NCI-H82 treated with DMSO at 0.1 percent for 48 hours (cell line): ENCODE measurements around the gene MAN2A1.
A peak's percentile ranks its signal among the peaks of the same experiment; 100 is the strongest.

Source experiments
- DNase-seq: peaks from one replicate; lab custom pipeline; 2025; ENCODE audit not compliant: unreplicated experiment; lab: John Stamatoyannopoulos, UW

Gene MAN2A1

GRCh38 chr5:109678447-109678846, 11.3 kb upstream of the MAN2A1 start:
- no peak for DNase-seq

- no peak for DNase-seq
Observed at GRCh38 chr5:109681763-109682162, 8.0 kb upstream of the MAN2A1 start.

- DNase-seq, result no peak
Observed at GRCh38 chr5:109682383-109682782, 7.3 kb upstream of the MAN2A1 start.

GRCh38 chr5:109685916-109686315, 3.8 kb upstream of the MAN2A1 start:
- DNase-seq, result peak; percentile 95

GRCh38 chr5:109688630-109688969, 1.1 kb upstream of the MAN2A1 start:
- DNase-seq, result no peak

- DNase-seq, result peak; percentile 63
Observed at GRCh38 chr5:109688970-109689739, 572 bp upstream of the MAN2A1 start.

- DNase-seq, result no peak
Observed at GRCh38 chr5:109690242-109690974, 681 bp downstream of the MAN2A1 start.

GRCh38 chr5:109690975-109691574, 1.3 kb downstream of the MAN2A1 start:
- peak; percentile 37 for DNase-seq

GRCh38 chr5:109691996-109692395, 2.3 kb downstream of the MAN2A1 start:
- DNase-seq, result no peak

- no peak for DNase-seq
Observed at GRCh38 chr5:109692852-109693251, 3.1 kb downstream of the MAN2A1 start.

GRCh38 chr5:109693535-109694400, 4.0 kb downstream of the MAN2A1 start:
- no peak for DNase-seq

- no peak for DNase-seq
Observed at GRCh38 chr5:109694451-109694891, 4.7 kb downstream of the MAN2A1 start.

- DNase-seq, result no peak
Observed at GRCh38 chr5:109695005-109695926, 5.5 kb downstream of the MAN2A1 start.

- no peak for DNase-seq
Observed at GRCh38 chr5:109697339-109697738, 7.6 kb downstream of the MAN2A1 start.

- DNase-seq, result no peak
Observed at GRCh38 chr5:109700516-109701153, 10.9 kb downstream of the MAN2A1 start.

- no peak for DNase-seq
Observed at GRCh38 chr5:109701252-109701651, 11.5 kb downstream of the MAN2A1 start.

- DNase-seq, result no peak
Observed at GRCh38 chr5:109701792-109702191, 12.1 kb downstream of the MAN2A1 start.

- DNase-seq, result no peak
Observed at GRCh38 chr5:109703166-109703565, 13.4 kb downstream of the MAN2A1 start.

GRCh38 chr5:109703829-109704228, 14.1 kb downstream of the MAN2A1 start:
- DNase-seq, result no peak
